Measurements from ENCODE around the gene PFKFB3.

- TF ChIP-seq EZH2 (IDR thresholded peaks at IDR 0.05; ENCODE audit: borderline replicate concordance, low read depth, low read length) (no peak), POLR2A (conservative IDR thresholded peaks at IDR 0.05) (no peak), SP2 (IDR thresholded peaks at IDR 0.05; ENCODE audit: extremely low read depth, low read depth, low read length, poor library complexity, severe bottlenecking) (no peak), CTCF (IDR thresholded peaks at IDR 0.05 in 2 of 3, conservative IDR thresholded peaks at IDR 0.05 in 1 of 3; ENCODE audit: insufficient read depth in 2 of 3, low read depth in 1 of 3, low read length in 3 of 3) (no peak), TAF1 (IDR thresholded peaks at IDR 0.05; ENCODE audit: control insufficient read depth, extremely low read depth, insufficient read depth, low read length, severe bottlenecking) (no peak), PHB2 (IDR thresholded peaks at IDR 0.05; ENCODE audit: low read depth) (no peak), MAZ (CRISPR knock-in tag; conservative IDR thresholded peaks at IDR 0.05 in 1 of 2, IDR thresholded peaks at IDR 0.05 in 1 of 2) (no peak), TRIM24 (IDR thresholded peaks at IDR 0.05) (no peak), ZNF124 (CRISPR knock-in tag; IDR thresholded peaks at IDR 0.05) (no peak)
These were observed 97.0 kb downstream of the PFKFB3 start for GRCh38 chr10:6299743-6300105.
